IMR-90 (cell line): Measurements from ENCODE around the gene GKN2.

Experiments
- CTCF ChIP-seq: conservative IDR thresholded peaks from 2 replicates; pipeline ENCODE4 v1.5.1; 2012; ENCODE audit warnings: mild to moderate bottlenecking, low read depth, low read length, improper control_type of control experiment
- ELK1 ChIP-seq: fragments of 150-350 bp; IDR thresholded peaks from 2 replicates; pipeline ENCODE4 v1.6.1; 2016; ENCODE audit warnings: low read depth, mild to moderate bottlenecking, low read length, moderate library complexity, borderline replicate concordance
- MAFK ChIP-seq: IDR thresholded peaks from 2 replicates; pipeline ENCODE4 v1.6.1; 2012; ENCODE audit warnings: low read depth, low read length, improper control_type of control experiment
- MXI1 ChIP-seq: IDR thresholded peaks from 2 replicates; pipeline ENCODE4 v1.6.1; 2012; ENCODE audit warnings: low read depth, mild to moderate bottlenecking, low read length, moderate library complexity, borderline replicate concordance
- POLR2A ChIP-seq: IDR thresholded peaks from 2 replicates; pipeline ENCODE4 v1.6.1; 2012; ENCODE audit warnings: mild to moderate bottlenecking, low read depth, low read length

- TF ChIP-seq ELK1 (no peak), MAFK (no peak), CTCF (no peak), POLR2A (no peak), MXI1 (no peak)
Observed at GRCh38 chr2:68906716-68907115, 46.0 kb downstream of the GKN2 start.
